Gastroesophageal sphincter (tissue), 3 donors: ENCODE results near the gene GABBR2.

Experiments
- CTCF ChIP-seq, 4 experiments: fragments of 200-600 bp in 2 of 4; fragments of 450-650 bp in 2 of 4; sonication (generic) in 1 of 4; IDR thresholded peaks; one replicate each; pipeline ENCODE4 v1.5.1; 2017 to 2019; ENCODE audit warnings: antibody characterized with exemption in 4 of 4, mild to moderate bottlenecking in 2 of 4, moderate library complexity in 2 of 4
- POLR2AphosphoS5 ChIP-seq: sonication (generic); formaldehyde crosslinking; IDR thresholded peaks from one replicate; pipeline ENCODE4 v1.6.1; 2017; ENCODE audit warnings: antibody characterized with exemption

GRCh38 chr9:98302150-98302549 lies 406.6 kb downstream of the GABBR2 start:
- TF ChIP-seq CTCF (IDR thresholded peaks at IDR 0.05) = no peak
- TF ChIP-seq POLR2AphosphoS5 = no peak
